Activated CD4-positive, alpha-beta memory T cell treated with anti-CD3 and anti-CD28 coated beads, Interleukin-2, amount 10 ng/mL, durations not matched to agents 7 days and 5 days (primary cell): ENCODE measurements around the gene GAB4. TPM values are rescaled to one million over a fixed set of nuclear protein-coding genes. Genes with fewer than 3 reads are reported as not detected.
"Not testable (repeated sequence)": the region's sequence is repeated elsewhere in the genome, so short reads cannot be mapped to it uniquely, and the experiment has no call there.

Experiments used
- CTCF ChIA-PET: fragments of 350-600 bp; sonication (Branson Sonifier 250); formaldehyde crosslinking; loops from one replicate; lab custom pipeline; 2021; ENCODE audit warnings: antibody characterized with exemption, inconsistent platforms; lab: Charles Lee
- POLR2A ChIA-PET: fragments of 350-600 bp; sonication (Branson Sonifier 250); formaldehyde crosslinking; loops from one replicate; lab custom pipeline; 2021; ENCODE audit warnings: antibody characterized with exemption; lab: Charles Lee
- DNase-seq: peaks from one replicate; pipeline ENCODE4 v3.0.0-alpha.2; 2020
- H3K27ac Mint-ChIP-seq: one replicate; pipeline ENCODE4 v1.8.0; 2021; ENCODE audit warnings: mild to moderate bottlenecking, mixed read lengths
- H3K27me3 Mint-ChIP-seq: one replicate; pipeline ENCODE4 v1.8.0; 2021; ENCODE audit warnings: mixed read lengths
- H3K36me3 Mint-ChIP-seq: one replicate; pipeline ENCODE4 v1.8.0; 2021; ENCODE audit warnings: low read depth, mixed read lengths
- H3K4me1 Mint-ChIP-seq: one replicate; pipeline ENCODE4 v1.8.0; 2021; ENCODE audit warnings: mixed read lengths
- H3K4me3 Mint-ChIP-seq: one replicate; pipeline ENCODE4 v1.8.0; 2021; ENCODE audit warnings: mild to moderate bottlenecking, mixed read lengths
- H3K9me3 Mint-ChIP-seq: one replicate; pipeline ENCODE4 v1.8.0; 2021; ENCODE audit warnings: mixed read lengths
- total RNA-seq, 2 experiments: library from RNA; stranded (reverse); gene quantifications; one replicate each; pipeline ENCODE4 v1.2.3, GENCODE V29; 2021

GAB4 gene
- total RNA-seq, 2 experiments from 2014 or later = not detected

DNA sequence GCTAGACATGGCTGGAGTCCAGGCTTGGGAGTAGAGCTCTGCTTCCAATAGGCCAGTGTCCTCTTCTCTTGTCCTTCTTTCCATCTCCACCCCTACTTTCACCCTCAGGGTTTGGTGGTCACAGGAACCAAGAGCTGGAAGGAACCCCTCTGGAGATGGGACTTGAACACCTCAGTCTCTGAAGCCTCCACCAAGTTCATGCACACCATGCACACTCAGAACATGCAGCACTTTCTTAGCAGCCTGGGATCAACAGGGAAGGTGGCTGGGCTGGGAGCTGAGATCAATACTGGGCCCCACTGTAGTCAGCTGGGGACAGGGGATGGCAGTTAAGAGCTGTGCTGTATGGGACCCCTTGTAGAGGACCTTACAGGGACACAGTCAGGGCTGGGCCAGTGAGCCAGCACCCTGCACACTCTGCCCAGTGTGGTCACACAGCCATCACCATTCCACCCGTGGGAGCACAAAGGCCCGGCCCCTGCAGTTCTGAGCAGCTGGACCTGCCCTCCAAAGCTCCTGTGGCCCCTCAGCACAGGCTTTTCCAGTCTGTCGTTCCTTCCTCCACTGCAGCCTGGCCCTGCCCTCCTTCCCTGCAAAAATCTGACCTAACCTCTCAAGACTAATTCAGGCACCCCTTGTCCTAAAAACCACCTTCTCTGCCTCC, 47.7 kb downstream of the GAB4 start:
- no peak overlapping the region for H3K27ac Mint-ChIP-seq
- ChIA-PET CTCF (no interaction called here), POLR2A (no interaction called here)
- H3K27me3 Mint-ChIP-seq = no peaks in the 10 kb centered on the region
- H3K4me1 Mint-ChIP-seq = no peaks in the 10 kb centered on the region
- H3K9me3 Mint-ChIP-seq = no peaks in the 10 kb centered on the region
- no peaks in the 10 kb centered on the region for H3K36me3 Mint-ChIP-seq
- no peak overlapping the region for H3K4me3 Mint-ChIP-seq
- no peak for DNase-seq

DNA sequence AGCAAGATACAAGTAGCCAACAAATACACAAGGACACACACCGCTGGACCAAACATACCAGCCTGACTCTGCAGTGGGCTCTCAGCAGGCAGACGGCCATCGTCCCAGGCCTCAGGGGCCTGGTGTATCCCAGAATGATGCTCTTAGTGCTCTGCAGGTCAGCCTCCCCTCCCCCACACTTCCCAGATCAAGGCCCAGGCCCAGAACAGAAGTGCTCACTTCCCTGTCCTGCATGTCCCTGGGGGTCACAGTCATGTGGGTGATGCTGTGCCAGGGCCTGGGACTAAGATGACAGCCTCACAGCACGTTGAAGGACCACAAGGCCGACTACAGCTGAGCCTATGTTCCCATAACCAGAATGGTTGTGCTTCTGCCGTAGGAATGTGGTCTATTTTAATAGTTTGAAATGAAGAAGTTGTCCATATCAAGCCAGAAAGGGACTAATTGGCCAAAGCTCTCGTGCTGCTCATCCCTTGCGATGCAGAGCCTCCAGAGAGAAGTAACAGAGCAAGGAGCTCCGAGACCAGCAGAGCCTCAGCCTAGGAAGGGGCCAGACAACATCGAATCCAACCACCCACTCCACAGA, 48.6 kb downstream of the GAB4 start:
- H3K4me1 Mint-ChIP-seq = no peaks in the 10 kb centered on the region
- H3K27ac Mint-ChIP-seq = no peak overlapping the region
- no peaks in the 10 kb centered on the region for H3K36me3 Mint-ChIP-seq
- no peak overlapping the region for H3K4me3 Mint-ChIP-seq
- ChIA-PET CTCF (no interaction called here), POLR2A (no interaction called here)
- no peaks in the 10 kb centered on the region for H3K9me3 Mint-ChIP-seq
- no peak for DNase-seq
- H3K27me3 Mint-ChIP-seq = no peaks in the 10 kb centered on the region

- Mint-ChIP-seq H3K9me3 (no peaks in the 10 kb centered on the region), H3K4me1 (no peaks in the 10 kb centered on the region), H3K4me3 (no peak overlapping the region), H3K36me3 (no peaks in the 10 kb centered on the region), H3K27me3 (no peaks in the 10 kb centered on the region), H3K27ac (no peak overlapping the region)
- ChIA-PET POLR2A (no interaction called here), CTCF (no interaction called here)
- no peak for DNase-seq
Observed at GRCh38 chr22:16958475-16958874, 49.5 kb downstream of the GAB4 start.

DNA sequence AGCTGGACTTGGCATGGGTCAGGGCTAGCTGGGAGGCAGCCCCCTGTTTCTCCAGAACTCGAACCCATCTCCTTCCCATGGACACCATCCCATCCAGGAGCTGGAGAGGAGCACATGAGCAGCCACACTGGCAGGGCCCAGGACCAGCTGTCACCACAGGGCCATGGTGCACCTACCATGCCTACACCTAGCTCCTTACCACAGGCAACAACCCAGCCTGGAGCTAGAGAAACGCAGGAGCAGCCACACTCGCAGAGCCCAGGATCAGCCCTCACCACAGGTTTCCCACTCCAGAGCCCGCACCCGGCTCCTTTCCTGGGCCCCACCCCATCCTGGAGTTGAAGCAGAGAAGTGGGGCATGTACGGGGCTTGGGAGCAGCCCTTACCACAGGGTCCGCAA, 50.2 kb downstream of the GAB4 start:
- CTCF ChIA-PET = no interaction called here
- no peak overlapping the region for H3K4me3 Mint-ChIP-seq
- no peaks in the 10 kb centered on the region for H3K4me1 Mint-ChIP-seq
- no peak overlapping the region for H3K27ac Mint-ChIP-seq
- no peak for DNase-seq
- no peaks in the 10 kb centered on the region for H3K36me3 Mint-ChIP-seq
- no peaks in the 10 kb centered on the region for H3K9me3 Mint-ChIP-seq
- POLR2A ChIA-PET = no interaction called here
- H3K27me3 Mint-ChIP-seq = no peaks in the 10 kb centered on the region

- no peaks in the 10 kb centered on the region for H3K27me3 Mint-ChIP-seq
- H3K36me3 Mint-ChIP-seq = no peaks in the 10 kb centered on the region
- no peaks in the 10 kb centered on the region for H3K9me3 Mint-ChIP-seq
- no peak overlapping the region for H3K27ac Mint-ChIP-seq
- CTCF ChIA-PET = no interaction called here
- H3K4me1 Mint-ChIP-seq = no peaks in the 10 kb centered on the region
- DNase-seq = no peak
- POLR2A ChIA-PET = no interaction called here
- H3K4me3 Mint-ChIP-seq = no peak overlapping the region
Observed at GRCh38 chr22:16956290-16956689, 51.7 kb downstream of the GAB4 start.

DNA sequence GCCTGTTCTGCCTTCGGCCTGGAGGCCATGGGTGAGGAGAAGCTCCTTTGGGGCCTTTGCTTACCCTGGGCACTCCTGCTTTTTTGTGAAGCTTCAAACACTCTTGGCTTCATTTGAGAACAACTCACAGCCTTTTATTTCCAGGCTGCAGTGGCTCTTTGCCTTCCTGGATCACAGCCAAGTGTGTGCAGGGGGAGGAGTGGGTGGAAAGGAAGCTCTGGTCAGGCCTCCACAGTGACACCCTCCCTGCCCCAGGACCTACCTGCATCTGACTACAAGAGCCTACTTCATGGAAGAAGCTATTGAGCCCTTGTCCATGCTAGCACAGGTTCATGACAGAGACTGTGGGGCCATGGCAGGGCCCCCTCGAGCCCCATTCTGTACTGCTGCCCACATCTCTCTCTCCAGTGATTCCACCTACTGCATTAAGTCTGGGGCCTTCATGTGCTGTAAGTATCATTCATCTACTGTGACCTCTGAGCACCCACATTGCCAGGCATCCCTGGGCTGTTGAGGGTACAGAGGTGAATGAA, 52.3 kb downstream of the GAB4 start:
- CTCF ChIA-PET = no interaction called here

DNA sequence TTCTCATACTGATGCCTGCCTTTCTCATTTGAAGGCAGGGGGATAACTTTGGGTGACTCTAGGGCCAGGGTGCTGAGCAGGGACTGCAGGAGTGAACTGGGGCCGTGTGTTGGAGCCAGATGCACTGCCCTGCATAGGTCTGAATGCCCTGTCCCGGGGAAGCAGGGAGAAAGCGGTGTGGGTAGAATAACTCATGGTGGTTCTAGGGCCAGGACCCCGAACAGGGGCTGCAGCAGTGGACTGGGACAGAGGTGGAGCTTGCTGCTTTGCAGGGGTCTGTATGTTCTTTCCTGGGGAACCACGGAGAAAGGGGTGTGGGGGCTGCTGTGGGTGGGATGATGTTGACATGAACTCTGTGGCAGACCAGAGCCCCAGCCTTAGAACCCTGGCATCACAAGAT, 52.9 kb downstream of the GAB4 start:
- Mint-ChIP-seq H3K4me1 (no peaks in the 10 kb centered on the region), H3K27ac (no peak overlapping the region), H3K4me3 (no peak overlapping the region), H3K9me3 (no peaks in the 10 kb centered on the region), H3K36me3 (no peaks in the 10 kb centered on the region), H3K27me3 (no peaks in the 10 kb centered on the region)
- CTCF ChIA-PET = no interaction called here
- POLR2A ChIA-PET = no interaction called here
- no peak for DNase-seq

More for the DNA sequence above, 52.3 kb downstream of the GAB4 start:
- POLR2A ChIA-PET = no interaction called here
- Mint-ChIP-seq H3K4me3 (no peak overlapping the region), H3K4me1 (no peaks in the 10 kb centered on the region), H3K27ac (no peak overlapping the region), H3K27me3 (no peaks in the 10 kb centered on the region), H3K36me3 (no peaks in the 10 kb centered on the region), H3K9me3 (no peaks in the 10 kb centered on the region)
- DNase-seq = no peak

- ChIA-PET POLR2A (no interaction called here), CTCF (no interaction called here)
- peaks cover 4% of the 10 kb centered on the region for H3K4me1 Mint-ChIP-seq
- no peaks in the 10 kb centered on the region for H3K36me3 Mint-ChIP-seq
- no peaks in the 10 kb centered on the region for H3K27me3 Mint-ChIP-seq
- no peak overlapping the region for H3K27ac Mint-ChIP-seq
- H3K9me3 Mint-ChIP-seq = no peaks in the 10 kb centered on the region
- no peak overlapping the region for H3K4me3 Mint-ChIP-seq
- no peak for DNase-seq
Observed at GRCh38 chr22:16954060-16954403, 54.0 kb downstream of the GAB4 start.

DNA sequence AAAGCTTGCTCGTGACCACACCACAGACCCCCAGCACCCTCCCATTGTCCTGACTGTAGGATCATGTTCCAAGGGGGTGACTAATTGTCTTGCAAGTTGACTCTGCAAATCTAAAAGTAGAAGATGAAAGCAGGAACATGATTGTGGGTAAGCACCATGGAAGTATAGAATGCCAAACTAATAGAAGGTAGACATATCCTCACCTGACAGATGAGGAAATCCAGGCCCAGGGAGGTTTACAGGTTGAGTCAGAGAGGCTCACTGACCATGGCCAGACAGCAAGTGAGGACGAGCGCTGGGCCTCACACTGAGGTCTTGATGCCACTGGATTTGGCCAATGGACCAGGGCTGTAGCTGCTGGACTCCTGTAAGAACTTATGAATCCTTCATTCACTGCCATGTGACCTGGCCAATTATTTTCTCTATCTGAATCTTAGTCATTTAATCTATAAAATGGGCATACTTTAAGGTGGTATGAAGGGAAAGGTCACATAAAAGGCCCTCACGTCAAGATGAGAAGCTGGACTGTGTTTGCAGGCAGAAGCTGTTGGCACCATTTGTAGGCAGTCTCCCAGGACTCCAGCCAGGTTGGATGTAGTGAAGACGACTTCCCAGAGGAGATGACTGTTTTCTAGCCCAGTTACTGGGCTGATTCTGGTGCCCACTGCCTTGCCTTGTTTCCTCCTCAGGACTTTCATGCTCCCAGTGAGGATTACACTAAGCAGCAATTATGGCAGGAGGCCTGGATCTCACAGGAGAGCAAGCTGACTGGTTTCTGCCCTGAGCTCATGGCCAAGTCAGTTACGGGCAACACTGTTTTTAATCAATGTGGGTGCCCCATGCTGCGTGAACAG, 54.6 kb downstream of the GAB4 start:
- DNase-seq = no peak
- H3K4me1 Mint-ChIP-seq = peaks cover 4% of the 10 kb centered on the region
- ChIA-PET CTCF (no interaction called here), POLR2A (no interaction called here)
- no peaks in the 10 kb centered on the region for H3K36me3 Mint-ChIP-seq
- no peaks in the 10 kb centered on the region for H3K9me3 Mint-ChIP-seq
- H3K27me3 Mint-ChIP-seq = no peaks in the 10 kb centered on the region
- no peak overlapping the region for H3K4me3 Mint-ChIP-seq
- no peak overlapping the region for H3K27ac Mint-ChIP-seq

DNA sequence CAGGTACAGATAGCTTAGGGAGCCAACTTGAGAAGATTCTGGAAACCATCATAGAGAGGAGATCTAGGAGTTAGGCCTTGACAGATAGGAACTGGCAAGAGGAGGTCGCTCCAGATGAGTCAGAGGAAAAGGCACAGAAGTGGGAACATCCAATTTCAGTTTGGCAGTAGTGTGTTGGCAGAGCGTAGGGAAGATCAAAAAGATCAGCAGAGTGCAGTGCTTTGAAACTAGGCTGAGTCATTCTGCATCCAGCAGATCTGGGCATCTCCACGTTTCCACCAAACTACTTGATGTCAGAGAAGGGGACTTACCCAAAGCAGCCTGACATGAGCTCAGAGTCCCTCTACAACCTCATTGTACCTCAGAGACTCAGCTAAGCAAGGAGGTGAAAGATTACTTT, 58.5 kb downstream of the GAB4 start:
- Mint-ChIP-seq H3K36me3 (no peaks in the 10 kb centered on the region), H3K4me1 (peaks cover 4% of the 10 kb centered on the region), H3K27ac (no peak overlapping the region), H3K4me3 (no peak overlapping the region), H3K9me3 (no peaks in the 10 kb centered on the region), H3K27me3 (peaks cover 3% of the 10 kb centered on the region)
- ChIA-PET CTCF (interaction anchor here (1.5 kb wide), 1 partner anchor 109 kb away, joined by 5 read pairs; no protein-coding TSS in a partner anchor), POLR2A (no interaction called here)
- no peak for DNase-seq

DNA sequence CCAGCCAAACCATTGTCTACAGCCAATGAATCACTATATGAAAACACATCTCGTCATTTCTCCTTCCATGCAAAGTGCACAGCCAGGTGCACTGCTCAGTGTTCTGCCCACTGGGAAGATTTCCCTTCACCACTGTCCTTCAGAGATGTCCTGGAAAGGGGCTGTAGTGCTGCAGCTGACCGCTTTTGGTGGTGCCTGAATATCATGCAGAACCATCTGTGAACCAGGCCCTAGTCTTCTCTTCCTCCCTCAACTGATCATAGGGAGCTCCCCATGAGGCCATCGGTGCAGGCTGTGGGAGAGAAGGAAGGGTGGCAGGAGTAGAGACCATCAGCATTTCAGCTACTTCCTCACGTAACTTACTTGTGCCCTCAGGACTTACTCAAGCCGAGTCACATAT, 70.2 kb downstream of the GAB4 start:
- POLR2A ChIA-PET = no interaction called here
- H3K9me3 Mint-ChIP-seq = no peaks in the 10 kb centered on the region
- H3K4me1 Mint-ChIP-seq = no peaks in the 10 kb centered on the region

DNA sequence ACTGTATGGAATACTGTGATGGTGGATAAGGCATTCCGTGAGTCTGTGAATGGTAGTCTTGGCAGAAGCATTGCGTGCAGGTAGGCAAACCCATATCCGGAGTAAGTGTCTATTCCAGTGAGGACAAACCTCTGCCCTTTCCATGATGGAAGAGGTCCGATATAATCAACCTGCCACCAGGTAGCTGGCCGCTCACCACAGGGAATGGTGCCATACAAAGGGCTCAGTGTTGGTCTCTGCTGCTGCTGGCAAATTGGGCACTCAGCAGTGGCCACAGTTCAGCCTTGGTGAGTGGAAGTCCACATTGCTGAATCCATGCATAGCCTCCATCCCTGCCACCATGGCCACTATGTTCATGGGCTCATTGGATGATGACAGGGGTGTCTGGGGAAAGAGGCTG, 70.8 kb downstream of the GAB4 start:
- POLR2A ChIA-PET, H3K27ac Mint-ChIP-seq, H3K27me3 Mint-ChIP-seq, DNase-seq, H3K4me1 Mint-ChIP-seq, H3K36me3 Mint-ChIP-seq, H3K9me3 Mint-ChIP-seq, CTCF ChIA-PET, H3K4me3 Mint-ChIP-seq: not testable (repeated sequence)

More for the DNA sequence above, 70.2 kb downstream of the GAB4 start:
- DNase-seq = no peak
- H3K27me3 Mint-ChIP-seq = peaks cover 4% of the 10 kb centered on the region
- CTCF ChIA-PET = no interaction called here
- no peaks in the 10 kb centered on the region for H3K36me3 Mint-ChIP-seq
- no peak overlapping the region for H3K27ac Mint-ChIP-seq
- H3K4me3 Mint-ChIP-seq = no peak overlapping the region

- Mint-ChIP-seq H3K27me3 (peaks cover 9% of the 10 kb centered on the region), H3K36me3 (no peaks in the 10 kb centered on the region), H3K27ac (no peak overlapping the region), H3K4me1 (no peaks in the 10 kb centered on the region), H3K4me3 (no peak overlapping the region), H3K9me3 (no peaks in the 10 kb centered on the region)
- DNase-seq = no peak
- CTCF ChIA-PET = no interaction called here
- POLR2A ChIA-PET = no interaction called here
Observed at GRCh38 chr22:16936625-16937024, 71.4 kb downstream of the GAB4 start.
